K562 (cell line): ENCODE measurements around the gene SND1. TPM values are rescaled to one million over a fixed set of nuclear protein-coding genes. Genes with fewer than 3 reads are reported as not detected.

Source experiments
- GABPB1 ChIP-seq: sonication (generic); formaldehyde crosslinking; IDR thresholded peaks from 2 replicates; pipeline ENCODE4 v1.8.0; 2022; ENCODE audit warnings: mild to moderate bottlenecking, missing genetic modification reagents
- GTF3C2 ChIP-seq: IDR thresholded peaks from 3 replicates; pipeline ENCODE4 v1.6.1; 2011; ENCODE audit warnings: borderline replicate concordance, mild to moderate bottlenecking, moderate library complexity; ENCODE audit not compliant: insufficient read length; ENCODE audit errors: extremely low read depth
- PRMT5 ChIP-seq: sonication (generic); formaldehyde crosslinking; IDR thresholded peaks from 2 replicates; pipeline ENCODE4 v1.5.0; 2020; ENCODE audit warnings: missing genetic modification reagents
- SNRNP70 ChIP-seq: fragments of 200-400 bp; formaldehyde crosslinking; optimal IDR thresholded peaks from 2 replicates; pipeline ENCODE3; 2017; ENCODE audit warnings: low read depth, low read length
- TCF7 ChIP-seq: sonication (generic); IDR thresholded peaks from 2 replicates; pipeline ENCODE4 v1.6.1; 2016; ENCODE audit warnings: antibody characterized with exemption, borderline replicate concordance
- ZBTB1 ChIP-seq: sonication (generic); formaldehyde crosslinking; IDR thresholded peaks from 2 replicates; pipeline ENCODE4 v1.8.1; 2023; ENCODE audit warnings: missing genetic modification reagents, low read depth, mild to moderate bottlenecking, borderline replicate concordance
- ZHX1 ChIP-seq: fragments of 150-350 bp; conservative IDR thresholded peaks from 2 replicates; pipeline ENCODE4 v1.6.1; 2014; ENCODE audit warnings: low read length
- polyA plus RNA-seq, 8 experiments: library from polyadenylated mRNA; depleted of rRNA in 4 of 8; stranded (reverse) in 5 of 8; unstranded in 3 of 8; fragments of >200 nt; fragmentation: Nextera tagmentation in 2 of 8; fragmentation: Illumina TruSeq in 1 of 8; extraction: Ambion mirVana in 2 of 8; extraction: Trizol in 1 of 8; gene quantifications; 2 replicates each; pipeline versions ENCODE4 v1.2.1 to v1.2.3, GENCODE V29; 2011 to 2014; ENCODE audit warnings: inconsistent platforms in 1 of 8, missing spikeins in 1 of 8
- total RNA-seq, 7 experiments: library from RNA; depleted of rRNA in 6 of 7; stranded (reverse); fragments of >200 nt in 6 of 7; fragmentation: Illumina TruSeq in 2 of 7; extraction: Trizol in 2 of 7; gene quantifications; 2 replicates each; pipeline versions ENCODE4 v1.2.1 to v1.2.3, GENCODE V29; 2011 to 2021; ENCODE audit warnings: low replicate concordance in 1 of 7

Gene SND1
- total and polyA plus RNA-seq, 9 of the 15 experiments (the other 6 are each of a cell fraction or from before 2014, with no cell fraction given) = 46.5 to 307 (median 191) TPM

- no peak for TF ChIP-seq ZHX1
- no peak for TF ChIP-seq ZBTB1 (CRISPR knock-in tag)
- no peak for TF ChIP-seq GABPB1 (CRISPR knock-in tag)
- TF ChIP-seq PRMT5 (CRISPR knock-in tag) = no peak
- TF ChIP-seq TCF7 = no peak
- no peak for TF ChIP-seq GTF3C2
- no peak for TF ChIP-seq SNRNP70
- TF ChIP-seq, all 486 proteins: peak for 0
These were observed 63.3 kb downstream of the SND1 start (continued) for GRCh38 chr7:127715272-127715671.
